HepG2 (cell line): ENCODE results near the gene GALP. TPM values are rescaled to one million over a fixed set of nuclear protein-coding genes. Genes with fewer than 3 reads are reported as not detected.

Experiments used
- NFE2L1 ChIP-seq: sonication (generic); formaldehyde crosslinking; IDR thresholded peaks from 2 replicates; pipeline ENCODE4 v1.4.0; 2020; ENCODE audit warnings: missing genetic modification reagents, mild to moderate bottlenecking, borderline replicate concordance
- NFE2L2 ChIP-seq: fragments of 150-350 bp; IDR thresholded peaks from 2 replicates; pipeline ENCODE4 v1.6.1; 2014; ENCODE audit warnings: low read length
- ONECUT2 ChIP-seq: sonication (generic); formaldehyde crosslinking; IDR thresholded peaks from 2 replicates; pipeline ENCODE4 v1.4.0; 2020; ENCODE audit warnings: missing genetic modification reagents
- ZC3H4 ChIP-seq: sonication (generic); formaldehyde crosslinking; IDR thresholded peaks from 2 replicates; pipeline ENCODE4 v1.4.0; 2020; ENCODE audit warnings: missing genetic modification reagents, borderline replicate concordance
- ZNF142 ChIP-seq: sonication (generic); formaldehyde crosslinking; IDR thresholded peaks from 2 replicates; pipeline ENCODE4 v1.4.0; 2020; ENCODE audit warnings: missing genetic modification reagents
- ZNF232 ChIP-seq: sonication (generic); formaldehyde crosslinking; IDR thresholded peaks from 2 replicates; pipeline ENCODE4 v1.4.0; 2020; ENCODE audit warnings: missing genetic modification reagents, borderline replicate concordance
- ZNF335 ChIP-seq: sonication (generic); formaldehyde crosslinking; IDR thresholded peaks from 2 replicates; pipeline ENCODE4 v1.4.0; 2020; ENCODE audit warnings: missing genetic modification reagents
- ZNF564 ChIP-seq: sonication (generic); formaldehyde crosslinking; IDR thresholded peaks from 2 replicates; pipeline ENCODE4 v1.8.1; 2023; ENCODE audit warnings: mild to moderate bottlenecking, missing genetic modification reagents
- ZNF614 ChIP-seq: IDR thresholded peaks from 2 replicates; pipeline ENCODE4 v1.6.1; 2018; ENCODE audit warnings: missing biosample characterization, missing genetic modification reagents, inconsistent platforms, borderline replicate concordance
- ZNF674 ChIP-seq: sonication (generic); formaldehyde crosslinking; IDR thresholded peaks from 2 replicates; pipeline ENCODE4 v1.5.0; 2020; ENCODE audit warnings: low read depth, mild to moderate bottlenecking, missing genetic modification reagents
- ZNF704 ChIP-seq: sonication (generic); formaldehyde crosslinking; IDR thresholded peaks from 2 replicates; pipeline ENCODE4 v1.8.1; 2023; ENCODE audit warnings: mild to moderate bottlenecking, inconsistent platforms, moderate library complexity, missing genetic modification reagents, borderline replicate concordance
- ZSCAN12 ChIP-seq: sonication (generic); formaldehyde crosslinking; IDR thresholded peaks from 2 replicates; pipeline ENCODE4 v1.9.0; 2021; ENCODE audit warnings: mild to moderate bottlenecking, missing genetic modification reagents
- polyA plus RNA-seq, 8 experiments: library from polyadenylated mRNA; depleted of rRNA in 3 of 8; stranded (reverse) in 7 of 8; unstranded in 1 of 8; fragments of >200 nt; fragmentation: Illumina TruSeq in 4 of 8; extraction: Trizol in 4 of 8; gene quantifications; 2 replicates each; pipeline versions ENCODE4 v1.2.1 to v1.2.3, GENCODE V29; 2011 to 2016; ENCODE audit warnings: low read depth in 4 of 8, missing spikeins in 1 of 8, mixed read lengths in 1 of 8; ENCODE audit not compliant: insufficient read depth in 1 of 8
- total RNA-seq, 5 experiments: library from RNA; depleted of rRNA; stranded (reverse); fragments of >200 nt; fragmentation: Illumina TruSeq; extraction: Trizol; gene quantifications; 2 replicates each; pipeline ENCODE4 v1.2.3, GENCODE V29; 2016; ENCODE audit warnings: low read depth in 1 of 5
- TF ChIP-seq, protein P1 (sequence below): conservative IDR thresholded peaks from 2 replicates; pipeline ENCODE4 v1.6.1; 2018; ENCODE audit warnings: missing genetic modification reagents
- TF ChIP-seq, protein P2 (sequence below): IDR thresholded peaks from 2 replicates; pipeline ENCODE4 v1.6.1; 2016
- TF ChIP-seq, protein P3 (sequence below): sonication (generic); formaldehyde crosslinking; IDR thresholded peaks from 2 replicates; pipeline ENCODE4 v1.8.0; 2022; ENCODE audit warnings: missing genetic modification reagents, mild to moderate bottlenecking, borderline replicate concordance

GALP gene
- total and polyA plus RNA-seq, 2 of the 13 experiments (the other 11 are each of a cell fraction or from before 2014, with no cell fraction given), result not detected

- TF ChIP-seq ZNF614 (CRISPR knock-in tag), result no peak
- TF ChIP-seq ZNF674 (CRISPR knock-in tag), result no peak
- TF ChIP-seq ZNF335, result peak; percentile 53; the same call in 1 of the 2 replicates
- TF ChIP-seq ZC3H4 (CRISPR knock-in tag), result no peak
- no peak for TF ChIP-seq NFE2L2
- TF ChIP-seq ZNF142, result no peak
- peak; percentile 82; the same call in 1 of the 2 replicates for TF ChIP-seq NFE2L1 (CRISPR knock-in tag)
- no peak for TF ChIP-seq ZSCAN12 (CRISPR knock-in tag)
- no peak for TF ChIP-seq ONECUT2 (CRISPR knock-in tag)
- TF ChIP-seq ZNF564 (CRISPR knock-in tag), result no peak
- TF ChIP-seq ZNF704 (CRISPR knock-in tag), result no peak
- TF ChIP-seq, protein P1, sequence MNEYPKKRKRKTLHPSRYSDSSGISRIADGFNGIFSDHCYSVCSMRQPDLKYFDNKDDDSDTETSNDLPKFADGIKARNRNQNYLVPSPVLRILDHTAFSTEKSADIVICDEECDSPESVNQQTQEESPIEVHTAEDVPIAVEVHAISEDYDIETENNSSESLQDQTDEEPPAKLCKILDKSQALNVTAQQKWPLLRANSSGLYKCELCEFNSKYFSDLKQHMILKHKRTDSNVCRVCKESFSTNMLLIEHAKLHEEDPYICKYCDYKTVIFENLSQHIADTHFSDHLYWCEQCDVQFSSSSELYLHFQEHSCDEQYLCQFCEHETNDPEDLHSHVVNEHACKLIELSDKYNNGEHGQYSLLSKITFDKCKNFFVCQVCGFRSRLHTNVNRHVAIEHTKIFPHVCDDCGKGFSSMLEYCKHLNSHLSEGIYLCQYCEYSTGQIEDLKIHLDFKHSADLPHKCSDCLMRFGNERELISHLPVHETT (CRISPR knock-in tag), result no peak
- TF ChIP-seq ZNF232 (CRISPR knock-in tag), result peak; percentile 63; the same call in 1 of the 2 replicates
- TF ChIP-seq, protein P2, sequence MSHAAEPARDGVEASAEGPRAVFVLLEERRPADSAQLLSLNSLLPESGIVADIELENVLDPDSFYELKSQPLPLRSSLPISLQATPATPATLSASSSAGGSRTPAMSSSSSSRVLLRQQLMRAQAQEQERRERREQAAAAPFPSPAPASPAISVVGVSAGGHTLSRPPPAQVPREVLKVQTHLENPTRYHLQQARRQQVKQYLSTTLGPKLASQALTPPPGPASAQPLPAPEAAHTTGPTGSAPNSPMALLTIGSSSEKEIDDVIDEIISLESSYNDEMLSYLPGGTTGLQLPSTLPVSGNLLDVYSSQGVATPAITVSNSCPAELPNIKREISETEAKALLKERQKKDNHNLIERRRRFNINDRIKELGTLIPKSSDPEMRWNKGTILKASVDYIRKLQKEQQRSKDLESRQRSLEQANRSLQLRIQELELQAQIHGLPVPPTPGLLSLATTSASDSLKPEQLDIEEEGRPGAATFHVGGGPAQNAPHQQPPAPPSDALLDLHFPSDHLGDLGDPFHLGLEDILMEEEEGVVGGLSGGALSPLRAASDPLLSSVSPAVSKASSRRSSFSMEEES (CRISPR knock-in tag), result peak; percentile 58; the same call in 1 of the 2 replicates
- TF ChIP-seq, protein P3, sequence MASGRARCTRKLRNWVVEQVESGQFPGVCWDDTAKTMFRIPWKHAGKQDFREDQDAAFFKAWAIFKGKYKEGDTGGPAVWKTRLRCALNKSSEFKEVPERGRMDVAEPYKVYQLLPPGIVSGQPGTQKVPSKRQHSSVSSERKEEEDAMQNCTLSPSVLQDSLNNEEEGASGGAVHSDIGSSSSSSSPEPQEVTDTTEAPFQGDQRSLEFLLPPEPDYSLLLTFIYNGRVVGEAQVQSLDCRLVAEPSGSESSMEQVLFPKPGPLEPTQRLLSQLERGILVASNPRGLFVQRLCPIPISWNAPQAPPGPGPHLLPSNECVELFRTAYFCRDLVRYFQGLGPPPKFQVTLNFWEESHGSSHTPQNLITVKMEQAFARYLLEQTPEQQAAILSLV (CRISPR knock-in tag), result no peak
These were observed 5.5 kb upstream of the GALP start (continued) for GRCh38 chr19:56170261-56170660.
